Naive thymus-derived CD4-positive, alpha-beta T cell (primary cell): ENCODE results near the gene SEMA6A. TPM values are rescaled to one million over a fixed set of nuclear protein-coding genes. Genes with fewer than 3 reads are reported as not detected.

Experiments used
- ATAC-seq: fragments of 150-1000 bp; cut with Tn5 transposase; 2 replicates; pipeline ENCODE4 v1.10.0; 2021; ENCODE audit warnings: mild to moderate bottlenecking, moderate library complexity
- CTCF ChIA-PET: fragments of 350-600 bp; sonication (Branson Sonifier 250); formaldehyde crosslinking; loops from one replicate; lab custom pipeline; 2021; ENCODE audit warnings: antibody characterized with exemption; lab: Charles Lee
- POLR2A ChIA-PET: fragments of 350-600 bp; sonication (Branson Sonifier 250); formaldehyde crosslinking; loops from one replicate; lab custom pipeline; 2021; ENCODE audit warnings: antibody characterized with exemption, inconsistent platforms; lab: Charles Lee
- DNase-seq, 9 donors: peaks; one replicate each; pipeline versions ENCODE4 v3.0.0 to v3.0.0-alpha.2; 2020 to 2022; ENCODE audit warnings: mixed read lengths in 1 of 9
- H3K27ac ChIP-seq: one replicate; pipeline ENCODE4 v1.7.0; 2013; ENCODE audit warnings: mild to moderate bottlenecking, low read depth, low read length, moderate library complexity
- H3K27me3 ChIP-seq, 2 donors: one replicate each; pipeline ENCODE4 v1.7.0; 2013; ENCODE audit warnings: low read length in 2 of 2, mild to moderate bottlenecking in 2 of 2, moderate library complexity in 2 of 2; ENCODE audit not compliant: control insufficient read depth in 2 of 2, insufficient read depth in 2 of 2
- H3K36me3 ChIP-seq, 3 experiments: 1 replicate in 2 of 3; 2 replicates in 1 of 3; pipeline ENCODE4 v1.7.0; 2013; ENCODE audit warnings: low read length in 3 of 3, mild to moderate bottlenecking in 3 of 3, moderate library complexity in 1 of 3; ENCODE audit not compliant: insufficient read depth in 3 of 3, control insufficient read depth in 2 of 3
- H3K4me1 ChIP-seq, 2 donors: one replicate each; pipeline ENCODE4 v1.7.0; 2013; ENCODE audit warnings: low read length in 2 of 2, mild to moderate bottlenecking in 2 of 2, moderate library complexity in 1 of 2; ENCODE audit not compliant: control insufficient read depth in 2 of 2, insufficient read depth in 2 of 2
- H3K4me3 ChIP-seq: 2 replicates; pipeline ENCODE4 v1.7.0; 2013; ENCODE audit warnings: mild to moderate bottlenecking, low read length
- H3K9me3 ChIP-seq, 3 experiments: 1 replicate in 2 of 3; 2 replicates in 1 of 3; pipeline ENCODE4 v1.7.0; 2013; ENCODE audit warnings: low read length in 3 of 3; ENCODE audit not compliant: control insufficient read depth in 2 of 3
- H3K27ac Mint-ChIP-seq, 9 donors: one replicate each; pipeline ENCODE4 v1.8.0; 2020 to 2022; ENCODE audit warnings: mixed read lengths in 9 of 9, mild to moderate bottlenecking in 8 of 9, moderate library complexity in 5 of 9, inconsistent platforms in 2 of 9
- H3K27me3 Mint-ChIP-seq, 5 donors: one replicate each; pipeline ENCODE4 v1.8.0; 2021 to 2022; ENCODE audit warnings: mixed read lengths in 5 of 5, mild to moderate bottlenecking in 1 of 5
- H3K36me3 Mint-ChIP-seq, 5 donors: one replicate each; pipeline ENCODE4 v1.8.0; 2020 to 2022; ENCODE audit warnings: mixed read lengths in 5 of 5, mild to moderate bottlenecking in 3 of 5, inconsistent platforms in 1 of 5
- H3K4me1 Mint-ChIP-seq, 7 donors: one replicate each; pipeline ENCODE4 v1.8.0; 2020 to 2022; ENCODE audit warnings: mixed read lengths in 7 of 7, mild to moderate bottlenecking in 3 of 7, inconsistent platforms in 1 of 7
- H3K4me3 Mint-ChIP-seq, 10 donors: one replicate each; pipeline ENCODE4 v1.8.0; 2020 to 2022; ENCODE audit warnings: mild to moderate bottlenecking in 10 of 10, mixed read lengths in 10 of 10, moderate library complexity in 6 of 10, inconsistent platforms in 2 of 10
- H3K9me3 Mint-ChIP-seq, 11 donors: one replicate each; pipeline ENCODE4 v1.8.0; 2020 to 2022; ENCODE audit warnings: mixed read lengths in 11 of 11, mild to moderate bottlenecking in 4 of 11, inconsistent platforms in 1 of 11, moderate library complexity in 1 of 11
- intact Hi-C, 2 donors: fragments of 100-400 bp; cut with micrococcal nuclease; formaldehyde crosslinking; loops; one replicate each; pipeline ENCODE4 v1.15.1; 2023
- polyA plus RNA-seq, 2 donors: library from polyadenylated mRNA; unstranded; fragments of 300-500 nt; fragmentation: Illumina TruSeq; gene quantifications; one replicate each; pipeline ENCODE4 v1.2.3, GENCODE V29; 2021
- total RNA-seq, 6 experiments: library from RNA in 5 of 6; stranded (reverse) in 5 of 6; gene quantifications; 1 replicate in 5 of 6; 2 replicates in 1 of 6; pipeline ENCODE4 v1.2.3 and lab custom pipeline; 2021 to 2026

Gene SEMA6A
- total and polyA plus RNA-seq, 7 experiments from 2014 or later = 0.87 to 1.5 TPM; not detected in 5

GRCh38 chr5:116534964-116535651 lies 39.5 kb downstream of the SEMA6A start:
- Histone ChIP-seq H3K4me3 (no peak overlapping the region), H3K4me1 (no peaks in the 10 kb centered on the region), H3K36me3 (no peaks in the 10 kb centered on the region), H3K27me3 (no peaks in the 10 kb centered on the region), H3K9me3 (no peaks in the 10 kb centered on the region), H3K27ac (no peak overlapping the region)
- ATAC-seq (no peak), DNase-seq (no peak)
- H3K27me3 Mint-ChIP-seq = no peaks in the 10 kb centered on the region
- CTCF ChIA-PET = no interaction called here
- H3K4me3 Mint-ChIP-seq = no peak overlapping the region
- H3K4me1 Mint-ChIP-seq = no peaks in the 10 kb centered on the region
- H3K9me3 Mint-ChIP-seq = peaks cover 0 to under 1% (median 0%) of the 10 kb centered on the region in 11 donors
- intact Hi-C loops = no loop called here
- no peak overlapping the region for H3K27ac Mint-ChIP-seq
- POLR2A ChIA-PET = no interaction called here
- no peaks in the 10 kb centered on the region for H3K36me3 Mint-ChIP-seq

DNA sequence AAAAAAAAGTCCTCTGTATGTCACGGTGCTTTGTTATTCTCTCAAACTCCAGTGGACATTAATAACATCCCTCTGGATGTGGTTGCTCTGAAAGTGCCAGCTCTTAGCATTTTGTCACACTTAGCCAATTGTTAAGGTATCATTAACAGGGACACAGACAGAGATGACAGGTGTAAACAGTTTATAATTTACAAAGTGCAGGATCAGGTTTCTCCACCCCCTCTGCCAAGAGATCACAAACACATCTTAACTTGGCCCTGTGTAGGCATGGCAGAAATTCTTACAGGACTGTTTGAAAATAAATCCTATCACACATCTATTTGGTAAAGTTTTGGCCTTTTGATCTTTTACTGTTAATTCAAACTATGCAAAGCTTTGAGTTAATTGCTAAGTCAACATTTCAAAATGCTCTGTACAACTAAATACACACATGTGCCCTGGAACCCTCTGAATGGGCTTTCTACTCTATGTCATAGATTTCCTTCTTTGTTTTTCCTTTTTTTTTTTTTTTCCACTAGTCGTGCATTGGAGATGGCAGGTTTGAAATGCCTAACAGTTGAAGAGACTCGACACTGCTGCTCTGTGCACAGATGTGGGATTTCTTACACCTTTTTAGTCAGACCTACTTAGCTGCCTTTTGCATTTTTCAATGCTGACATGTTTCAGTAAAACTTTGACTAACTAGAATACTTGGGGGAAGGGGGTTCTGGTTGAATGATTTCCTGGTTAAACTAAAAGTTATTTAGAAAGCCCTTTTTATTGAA lies 41.7 kb downstream of the SEMA6A start:
- CTCF ChIA-PET = interaction anchor here (0.7 kb wide), 1 partner anchor 10 kb away, joined by 3 read pairs; no protein-coding TSS in a partner anchor
- Mint-ChIP-seq H3K4me3 (no peak overlapping the region), H3K36me3 (no peaks in the 10 kb centered on the region), H3K27ac (peak overlapping the region in 1 of 9 donors; percentile 22), H3K9me3 (no peaks in the 10 kb centered on the region), H3K27me3 (no peaks in the 10 kb centered on the region), H3K4me1 (no peaks in the 10 kb centered on the region)
- no peaks in the 10 kb centered on the region for H3K36me3 ChIP-seq
- ATAC-seq (no peak), DNase-seq (no peak)
- no peaks in the 10 kb centered on the region for H3K4me1 ChIP-seq
- H3K9me3 ChIP-seq = no peaks in the 10 kb centered on the region
- POLR2A ChIA-PET = no interaction called here
- intact Hi-C loops = no loop called here
- H3K27ac ChIP-seq = no peak overlapping the region
- no peaks in the 10 kb centered on the region for H3K27me3 ChIP-seq
- H3K4me3 ChIP-seq = no peak overlapping the region

DNA sequence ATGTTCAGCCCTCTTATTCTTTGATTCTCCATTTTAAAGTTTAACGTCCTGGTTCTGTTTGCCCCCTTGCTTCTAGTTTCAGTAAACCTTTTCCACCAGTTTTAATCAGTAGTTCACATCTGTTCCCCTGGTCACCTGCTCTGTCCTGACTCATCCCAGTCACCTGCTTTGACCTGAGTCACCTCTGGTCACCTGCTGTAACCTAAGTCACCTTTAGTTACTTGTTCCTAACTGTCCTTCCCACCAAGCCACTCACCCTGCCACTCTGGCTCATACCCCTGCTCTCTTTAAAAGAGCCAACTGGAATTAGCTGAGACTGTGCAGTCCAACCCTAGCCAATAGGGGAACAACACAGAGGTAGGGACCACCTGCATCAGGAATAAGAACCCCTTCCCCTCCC lies 43.0 kb downstream of the SEMA6A start:
- no peaks in the 10 kb centered on the region for H3K4me1 ChIP-seq
- H3K27me3 ChIP-seq = no peaks in the 10 kb centered on the region
- no peaks in the 10 kb centered on the region for H3K27me3 Mint-ChIP-seq
- DNase-seq (no peak), ATAC-seq (no peak)
- H3K36me3 Mint-ChIP-seq = no peaks in the 10 kb centered on the region
- H3K9me3 ChIP-seq = no peaks in the 10 kb centered on the region
- H3K27ac ChIP-seq = no peak overlapping the region
- no peaks in the 10 kb centered on the region for H3K4me1 Mint-ChIP-seq
- H3K27ac Mint-ChIP-seq = no peak overlapping the region
- intact Hi-C loops = no loop called here
- H3K9me3 Mint-ChIP-seq = no peaks in the 10 kb centered on the region
- ChIA-PET CTCF (no interaction called here), POLR2A (no interaction called here)
- H3K36me3 ChIP-seq = no peaks in the 10 kb centered on the region
- H3K4me3 ChIP-seq = no peak overlapping the region
- no peak overlapping the region for H3K4me3 Mint-ChIP-seq

DNA sequence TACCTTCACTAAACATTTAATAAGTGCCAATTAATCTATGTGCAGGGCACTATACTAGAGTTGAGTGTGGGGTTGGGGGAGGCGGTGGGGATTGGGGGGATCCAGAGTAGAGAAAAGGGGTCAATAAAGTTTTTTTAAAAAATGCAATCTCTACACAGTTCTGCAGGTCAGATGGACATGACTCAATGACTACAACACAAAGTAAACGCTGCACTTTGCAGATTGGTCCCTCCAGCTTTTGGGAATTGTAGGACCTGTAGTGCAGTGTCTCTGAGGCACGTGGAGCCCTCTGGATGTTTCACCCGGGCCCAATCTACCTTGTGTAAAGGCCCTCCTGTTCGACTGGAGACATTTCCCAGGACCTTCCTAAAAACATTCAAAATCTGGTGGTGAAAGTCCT lies 43.5 kb downstream of the SEMA6A start:
- Mint-ChIP-seq H3K36me3 (peaks cover 0 to 2% (median 0%) of the 10 kb centered on the region in 5 donors), H3K27ac (no peak overlapping the region), H3K4me3 (no peak overlapping the region), H3K4me1 (no peaks in the 10 kb centered on the region), H3K9me3 (no peaks in the 10 kb centered on the region), H3K27me3 (no peaks in the 10 kb centered on the region)
- DNase-seq (no peak), ATAC-seq (no peak)
- intact Hi-C loops = no loop called here
- no peaks in the 10 kb centered on the region for H3K36me3 ChIP-seq
- ChIA-PET CTCF (no interaction called here), POLR2A (no interaction called here)
- H3K4me3 ChIP-seq = no peak overlapping the region
- H3K27ac ChIP-seq = no peak overlapping the region
- H3K9me3 ChIP-seq = no peaks in the 10 kb centered on the region
- no peaks in the 10 kb centered on the region for H3K27me3 ChIP-seq
- H3K4me1 ChIP-seq = no peaks in the 10 kb centered on the region

DNA sequence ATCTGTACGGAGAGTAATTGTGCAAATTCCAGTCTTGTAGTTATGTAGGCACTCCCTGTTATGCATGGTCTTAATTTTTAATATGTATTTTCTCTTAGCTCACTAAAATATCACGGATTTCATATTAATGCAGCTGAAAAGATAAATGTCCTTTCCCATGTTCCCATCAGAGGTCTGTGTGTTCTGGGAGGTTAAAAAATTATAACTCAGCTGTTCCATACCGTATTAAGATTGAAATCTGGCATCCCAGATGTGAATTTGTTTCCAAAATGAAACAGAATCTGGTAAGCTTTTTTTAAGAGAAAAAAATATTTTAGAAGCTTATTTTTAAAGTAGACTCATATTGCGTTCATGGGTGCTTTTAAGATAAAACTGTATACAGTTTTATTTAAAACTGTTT lies 44.3 kb downstream of the SEMA6A start:
- DNase-seq (no peak), ATAC-seq (no peak)
- no peaks in the 10 kb centered on the region for H3K9me3 ChIP-seq
- Mint-ChIP-seq H3K27me3 (no peaks in the 10 kb centered on the region), H3K36me3 (peaks cover 0 to 6% (median 0%) of the 10 kb centered on the region in 5 donors), H3K4me3 (no peak overlapping the region), H3K27ac (no peak overlapping the region), H3K4me1 (no peaks in the 10 kb centered on the region), H3K9me3 (no peaks in the 10 kb centered on the region)
- no peaks in the 10 kb centered on the region for H3K36me3 ChIP-seq
- H3K27me3 ChIP-seq = no peaks in the 10 kb centered on the region
- H3K4me1 ChIP-seq = no peaks in the 10 kb centered on the region
- ChIA-PET POLR2A (no interaction called here), CTCF (no interaction called here)
- intact Hi-C loops = no loop called here
- no peak overlapping the region for H3K4me3 ChIP-seq
- no peak overlapping the region for H3K27ac ChIP-seq

GRCh38 chr5:116529615-116530014 lies 45.0 kb downstream of the SEMA6A start:
- Histone ChIP-seq H3K4me3 (no peak overlapping the region), H3K27me3 (no peaks in the 10 kb centered on the region), H3K9me3 (no peaks in the 10 kb centered on the region), H3K4me1 (no peaks in the 10 kb centered on the region), H3K36me3 (no peaks in the 10 kb centered on the region), H3K27ac (no peak overlapping the region)
- POLR2A ChIA-PET = no interaction called here
- Mint-ChIP-seq H3K27me3 (no peaks in the 10 kb centered on the region), H3K4me1 (no peaks in the 10 kb centered on the region), H3K36me3 (peaks cover 0 to 8% (median 0%) of the 10 kb centered on the region in 5 donors), H3K4me3 (no peak overlapping the region), H3K27ac (no peak overlapping the region), H3K9me3 (no peaks in the 10 kb centered on the region)
- no peak for ATAC-seq
- intact Hi-C loops = no loop called here
- DNase-seq = no peak
- CTCF ChIA-PET = no interaction called here
